Measurements from ENCODE around the gene PPIL3.

Gene PPIL3

DNA sequence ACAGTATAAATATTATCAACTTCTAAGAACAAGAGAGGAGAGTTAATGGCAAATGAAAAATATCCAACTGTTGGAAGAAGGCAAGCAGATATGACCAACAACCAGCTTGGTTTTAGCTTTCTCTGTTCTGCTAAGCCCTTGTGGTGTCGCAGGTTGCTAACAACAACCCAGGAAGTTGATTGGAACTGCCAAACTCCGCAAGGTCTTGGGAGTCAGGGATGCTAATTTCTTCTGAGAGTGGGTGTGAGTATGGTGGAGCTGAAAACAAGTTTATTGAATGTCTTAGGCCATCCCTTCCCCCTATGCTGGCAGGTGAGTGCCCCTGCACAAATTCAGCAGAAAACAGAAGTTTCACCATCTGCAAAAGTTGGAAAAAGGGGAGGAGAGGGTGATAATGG, 59.6 kb downstream of the PPIL3 start:
- H3K9ac ChIP-seq (ENCODE audit: low read length), result no peak overlapping the region

DNA sequence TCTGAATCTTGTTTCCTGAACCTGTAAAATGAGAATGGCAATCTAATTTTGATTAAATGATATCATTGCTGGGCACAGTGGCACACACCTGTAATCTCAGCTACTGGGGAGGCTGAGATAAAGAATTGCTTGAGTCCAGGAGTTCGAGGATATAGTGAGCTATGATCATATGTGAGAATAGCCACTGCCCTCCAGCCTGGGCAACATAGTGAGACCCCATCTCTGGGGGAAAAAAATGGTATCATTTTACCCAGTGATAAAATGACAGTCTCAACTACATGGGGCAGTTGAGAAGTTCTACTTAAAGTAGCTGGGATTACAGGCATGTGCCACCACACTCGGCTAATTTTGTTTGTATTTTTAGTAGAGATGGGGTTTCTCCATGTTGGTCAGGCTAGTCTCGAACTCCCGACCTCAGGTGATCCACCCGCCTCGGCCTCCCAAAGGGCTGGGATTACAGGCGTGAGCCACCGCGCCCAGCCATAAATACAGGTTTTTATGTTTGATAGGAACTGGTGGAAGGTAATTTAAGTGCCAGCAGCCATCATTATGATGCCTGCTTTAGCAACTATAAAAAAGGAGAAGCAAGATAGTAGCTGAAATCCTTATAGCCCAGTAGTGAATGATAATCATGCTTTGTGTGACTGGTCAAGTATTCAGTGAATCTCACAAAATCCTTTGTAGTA, 60.2 kb downstream of the PPIL3 start:
- Histone ChIP-seq H3K27ac (ENCODE audit: low read length) (no peak overlapping the region), H4K20me1 (ENCODE audit: insufficient read depth, low read length) (no peaks in the 10 kb centered on the region), H3K36me3 (replicated peaks; ENCODE audit: insufficient read depth, low read length) (no peaks in the 10 kb centered on the region), H3K9ac (ENCODE audit: low read length) (no peak overlapping the region), H3K79me2 (ENCODE audit: low read length) (no peaks in the 10 kb centered on the region), H3F3A (ENCODE audit: insufficient read depth, low read length) (no peaks in the 10 kb centered on the region), H2AFZ (ENCODE audit: low read length) (no peak overlapping the region), H3K9me3 (replicated peaks; ENCODE audit: insufficient read depth, low read length) (no peaks in the 10 kb centered on the region), H3K4me2 (ENCODE audit: low read depth, low read length) (no peak overlapping the region), H3K4me3 (ENCODE audit: low read length) (no peak overlapping the region), H3K9me2 (replicated peaks; ENCODE audit: insufficient read depth, low read length) (no peaks in the 10 kb centered on the region), H3K4me1 (ENCODE audit: low read length) (no peaks in the 10 kb centered on the region), H3K27me3 (replicated peaks; ENCODE audit: insufficient read depth, low read length) (no peaks in the 10 kb centered on the region)
- no peak for DNase-seq
- TF ChIP-seq EZH2phosphoT487 (IDR thresholded peaks at IDR 0.05; ENCODE audit: low read length), result no peak
- TF ChIP-seq EZH2 (optimal IDR thresholded peaks at IDR 0.05; ENCODE audit: low read depth, low read length), result no peak
- no peak for TF ChIP-seq CTCF (IDR thresholded peaks at IDR 0.05; ENCODE audit: low read length)

More for the DNA sequence above, 59.6 kb downstream of the PPIL3 start:
- H3K36me3 ChIP-seq (replicated peaks; ENCODE audit: insufficient read depth, low read length), result no peaks in the 10 kb centered on the region
- H3F3A ChIP-seq (ENCODE audit: insufficient read depth, low read length), result no peaks in the 10 kb centered on the region
- DNase-seq, result no peak
- no peaks in the 10 kb centered on the region for H3K9me2 ChIP-seq (replicated peaks; ENCODE audit: insufficient read depth, low read length)
- no peak overlapping the region for H3K4me3 ChIP-seq (ENCODE audit: low read length)
- no peaks in the 10 kb centered on the region for H3K4me1 ChIP-seq (ENCODE audit: low read length)
- no peaks in the 10 kb centered on the region for H3K9me3 ChIP-seq (replicated peaks; ENCODE audit: insufficient read depth, low read length)
- H3K79me2 ChIP-seq (ENCODE audit: low read length), result no peaks in the 10 kb centered on the region
- no peaks in the 10 kb centered on the region for H4K20me1 ChIP-seq (ENCODE audit: insufficient read depth, low read length)
- no peak for TF ChIP-seq EZH2phosphoT487 (IDR thresholded peaks at IDR 0.05; ENCODE audit: low read length)
- no peak for TF ChIP-seq EZH2 (optimal IDR thresholded peaks at IDR 0.05; ENCODE audit: low read depth, low read length)
- no peak for TF ChIP-seq CTCF (IDR thresholded peaks at IDR 0.05; ENCODE audit: low read length)
- no peaks in the 10 kb centered on the region for H3K27me3 ChIP-seq (replicated peaks; ENCODE audit: insufficient read depth, low read length)
- H2AFZ ChIP-seq (ENCODE audit: low read length), result no peak overlapping the region
- no peak overlapping the region for H3K27ac ChIP-seq (ENCODE audit: low read length)
- no peak overlapping the region for H3K4me2 ChIP-seq (ENCODE audit: low read depth, low read length)

- Histone ChIP-seq H3K27me3 (replicated peaks; ENCODE audit: insufficient read depth, low read length) (no peaks in the 10 kb centered on the region), H3K4me2 (ENCODE audit: low read depth, low read length) (no peak overlapping the region), H3K4me1 (ENCODE audit: low read length) (no peaks in the 10 kb centered on the region), H3K36me3 (replicated peaks; ENCODE audit: insufficient read depth, low read length) (no peaks in the 10 kb centered on the region), H3K79me2 (ENCODE audit: low read length) (no peaks in the 10 kb centered on the region), H3K27ac (ENCODE audit: low read length) (no peak overlapping the region), H3K9me2 (replicated peaks; ENCODE audit: insufficient read depth, low read length) (no peaks in the 10 kb centered on the region), H4K20me1 (ENCODE audit: insufficient read depth, low read length) (no peaks in the 10 kb centered on the region), H3K4me3 (ENCODE audit: low read length) (no peak overlapping the region), H3K9ac (ENCODE audit: low read length) (no peak overlapping the region), H3F3A (ENCODE audit: insufficient read depth, low read length) (no peaks in the 10 kb centered on the region), H2AFZ (ENCODE audit: low read length) (no peak overlapping the region), H3K9me3 (replicated peaks; ENCODE audit: insufficient read depth, low read length) (no peaks in the 10 kb centered on the region)
- TF ChIP-seq EZH2phosphoT487 (IDR thresholded peaks at IDR 0.05; ENCODE audit: low read length) (no peak), EZH2 (optimal IDR thresholded peaks at IDR 0.05; ENCODE audit: low read depth, low read length) (no peak), CTCF (IDR thresholded peaks at IDR 0.05; ENCODE audit: low read length) (no peak)
- DNase-seq, result no peak
These were observed 60.8 kb downstream of the PPIL3 start for GRCh38 chr2:200828104-200828503.
